Endodermal cell (in vitro differentiated cells): ENCODE measurements around the gene PTP4A2. TPM values are rescaled to one million over a fixed set of nuclear protein-coding genes. Genes with fewer than 3 reads are reported as not detected.

Experiments used
- DNase-seq: peaks from one replicate; pipeline ENCODE4 v3.0.0-alpha.2; 2017
- H3K27ac ChIP-seq: 2 replicates; pipeline ENCODE4 v1.5.1; 2013; ENCODE audit warnings: mild to moderate bottlenecking, low read depth, low read length, moderate library complexity
- H3K27me3 ChIP-seq: 2 replicates; pipeline ENCODE4 v1.6.1; 2013; ENCODE audit warnings: mild to moderate bottlenecking, low read length, moderate library complexity; ENCODE audit not compliant: insufficient read depth, control insufficient read depth, poor library complexity, severe bottlenecking
- H3K36me3 ChIP-seq: 2 replicates; pipeline ENCODE4 v1.7.0; 2013; ENCODE audit warnings: mild to moderate bottlenecking, low read length, moderate library complexity; ENCODE audit not compliant: control insufficient read depth, insufficient read depth
- H3K4me1 ChIP-seq: one replicate; pipeline ENCODE4 v1.7.0; 2013; ENCODE audit warnings: low read length; ENCODE audit not compliant: control insufficient read depth, insufficient read depth
- H3K4me3 ChIP-seq: 2 replicates; pipeline ENCODE4 v1.5.1; 2013; ENCODE audit warnings: mild to moderate bottlenecking, low read length, moderate library complexity
- H3K9ac ChIP-seq: 2 replicates; pipeline ENCODE4 v1.6.1; 2013; ENCODE audit warnings: mild to moderate bottlenecking, low read length, moderate library complexity; ENCODE audit not compliant: poor library complexity, severe bottlenecking; ENCODE audit errors: extremely low read depth
- H3K9me3 ChIP-seq: 2 replicates; pipeline ENCODE4 v1.6.1; 2013; ENCODE audit warnings: mild to moderate bottlenecking, low read length, moderate library complexity; ENCODE audit not compliant: control insufficient read depth
- H3K27ac Mint-ChIP-seq: 2 replicates; pipeline ENCODE4 v1.8.0; 2020; ENCODE audit warnings: mixed read lengths
- H3K27me3 Mint-ChIP-seq: 2 replicates; pipeline ENCODE4 v1.8.0; 2021; ENCODE audit warnings: mild to moderate bottlenecking, mixed read lengths; ENCODE audit not compliant: insufficient read depth
- H3K36me3 Mint-ChIP-seq: 2 replicates; pipeline ENCODE4 v1.8.0; 2020; ENCODE audit warnings: low read depth, mixed read lengths
- H3K4me1 Mint-ChIP-seq: 2 replicates; pipeline ENCODE4 v1.8.0; 2020; ENCODE audit warnings: mixed read lengths
- H3K4me3 Mint-ChIP-seq: 2 replicates; pipeline ENCODE4 v1.8.0; 2020; ENCODE audit warnings: mild to moderate bottlenecking, moderate library complexity, mixed read lengths
- H3K9me3 Mint-ChIP-seq: 2 replicates; pipeline ENCODE4 v1.8.0; 2020; ENCODE audit warnings: mild to moderate bottlenecking, mixed read lengths
- CTCF ChIP-seq: fragments of 200-600 bp; sonication (generic); conservative IDR thresholded peaks from 2 replicates; pipeline ENCODE4 v1.5.0; 2021; ENCODE audit warnings: antibody characterized with exemption, mild to moderate bottlenecking
- WGBS, 2 experiments: methylation state at CpG; one replicate each; pipeline versions ENCODE4 v1.1.5 to v1.1.7; 2013; ENCODE audit warnings: missing lambda C conversion rate in 2 of 2, mixed read lengths in 1 of 2; ENCODE audit not compliant: insufficient coverage in 1 of 2, insufficient read length in 1 of 2; 5-methylcytosine and 5-hydroxymethylcytosine counted together
- long read RNA-seq, 4 experiments: library from polyadenylated mRNA in 2 of 4; library from RNA in 1 of 4; library from capped mRNA in 1 of 4; stranded (forward) in 3 of 4; unstranded in 1 of 4; transcript quantifications; one replicate each; pipeline ENCODE4 v2.0.0, GENCODE V29; 2020 to 2021; ENCODE audit warnings: inconsistent platforms in 1 of 4
- polyA plus RNA-seq, 2 experiments: library from polyadenylated mRNA; stranded (reverse); fragments of 50-300 nt; gene quantifications; one replicate each; pipeline ENCODE4 v1.2.3, GENCODE V29; 2013
- total RNA-seq, 2 donors: library from RNA; stranded (reverse); fragmentation: NEBNext Ultra II Directional in 1 of 2; extraction: Animal tissue kit (Norgen Biotek cat#: 25700) in 1 of 2; gene quantifications; 2 replicates in 1 of 2; 3 replicates in 1 of 2; pipeline ENCODE4 v1.2.1, GENCODE V29; 2021

Gene PTP4A2
- total RNA-seq, result 100 to 1,000 TPM; 211 TPM
- polyA plus RNA-seq (2013, experiment 1 of 2), result 159 TPM
- 160 TPM for polyA plus RNA-seq (2013, experiment 2 of 2)
- long read RNA-seq, experiment 1, transcript PTP4A2-218 (5 exons, 3,353 nt), result minor isoform, 9 of 43 reads
- long read RNA-seq, experiment 1, transcript PTP4A2-221 (6 exons, 3,921 nt), result major isoform, 24 of 43 reads
- long read RNA-seq, experiment 1, partial matches to known transcripts, result 1 of 43 reads
- long read RNA-seq, experiment 1, other reads (novel, unspliced or antisense), result 9 of 43 reads
- long read RNA-seq, experiment 2, transcript PTP4A2-221 (6 exons, 3,921 nt), result major isoform, 175 of 207 reads
- long read RNA-seq, experiment 2, partial matches to known transcripts, result 1 of 207 reads
- long read RNA-seq, experiment 2, other reads (novel, unspliced or antisense), result 28 of 207 reads
- long read RNA-seq, experiment 3, transcript PTP4A2-218 (5 exons, 3,353 nt), result major isoform, 5 of 22 reads
- long read RNA-seq, experiment 3, partial matches to known transcripts, result 0 of 22 reads
- long read RNA-seq, experiment 3, other reads (novel, unspliced or antisense), result 14 of 22 reads
- long read RNA-seq, experiment 4, partial matches to known transcripts, result 12 of 21 reads
- long read RNA-seq, experiment 4, other reads (novel, unspliced or antisense), result 7 of 21 reads

GRCh38 chr1:31938184-31938975 is at the start of gene PTP4A2:
TSS of gene PTP4A2 (minus strand) at chr1:31938368. CDS start at chr1:31919065, 19,303 bp downstream.
- DNase-seq, result peak; percentile 99
- H3K4me3 ChIP-seq, result peak within 1 kb of the TSS; percentile 97
- peaks cover 14% of the 10 kb centered on the region for H3K4me1 ChIP-seq
- H3K36me3 Mint-ChIP-seq, result no peaks in the 10 kb centered on the region
- peak within 1 kb of the TSS; percentile 76 for H3K27ac Mint-ChIP-seq
- no peaks in the 10 kb centered on the region for H3K9me3 Mint-ChIP-seq
- H3K4me1 Mint-ChIP-seq, result peaks cover 37% of the 10 kb centered on the region
- peak within 1 kb of the TSS; percentile 74 for H3K27ac ChIP-seq
- TF ChIP-seq CTCF, result peak; percentile 70
- H3K4me3 Mint-ChIP-seq, result peak within 1 kb of the TSS; percentile 89
- peak within 1 kb of the TSS; percentile 76 for H3K9ac ChIP-seq
- H3K27me3 Mint-ChIP-seq, result no peaks in the 10 kb centered on the region
- no peaks in the 10 kb centered on the region for H3K36me3 ChIP-seq
- WGBS, 2 experiments, result 9 to 18% methylated on average over 35 to 82 of the region's 82 CpGs
- no peaks in the 10 kb centered on the region for H3K27me3 ChIP-seq
- no peaks in the 10 kb centered on the region for H3K9me3 ChIP-seq

- peak overlapping the region; percentile 70 for H3K27ac ChIP-seq
- DNase-seq, result peak; percentile 72
- H3K4me1 ChIP-seq, result no peaks in the 10 kb centered on the region
- Mint-ChIP-seq H3K27me3 (peaks cover 2% of the 10 kb centered on the region), H3K4me1 (peaks cover 21% of the 10 kb centered on the region), H3K4me3 (no peak overlapping the region), H3K36me3 (no peaks in the 10 kb centered on the region), H3K9me3 (peaks cover 7% of the 10 kb centered on the region), H3K27ac (no peak overlapping the region)
- no peaks in the 10 kb centered on the region for H3K9me3 ChIP-seq
- 25 to 44% methylated on average over 2 to 9 of the region's 9 CpGs for WGBS, 2 experiments
- H3K4me3 ChIP-seq, result no peak overlapping the region
- no peaks in the 10 kb centered on the region for H3K36me3 ChIP-seq
- H3K27me3 ChIP-seq, result no peaks in the 10 kb centered on the region
- TF ChIP-seq CTCF, result no peak
- no peak overlapping the region for H3K9ac ChIP-seq
Observed at GRCh38 chr1:31987135-31987619, 49.0 kb upstream of the PTP4A2 start.

- no peak overlapping the region for H3K4me3 ChIP-seq
- TF ChIP-seq CTCF, result no peak
- no peak overlapping the region for H3K9ac ChIP-seq
- Mint-ChIP-seq H3K36me3 (no peaks in the 10 kb centered on the region), H3K27ac (peak overlapping the region; percentile 23), H3K9me3 (peaks cover 7% of the 10 kb centered on the region), H3K4me3 (no peak overlapping the region), H3K27me3 (peaks cover 2% of the 10 kb centered on the region), H3K4me1 (peaks cover 21% of the 10 kb centered on the region)
- H3K27me3 ChIP-seq, result no peaks in the 10 kb centered on the region
- WGBS, 2 experiments, result 68 to 84% methylated on average over 3 to 4 of the region's 4 CpGs
- no peaks in the 10 kb centered on the region for H3K9me3 ChIP-seq
- peak overlapping the region; percentile 34 for H3K27ac ChIP-seq
- no peak for DNase-seq
- no peaks in the 10 kb centered on the region for H3K4me1 ChIP-seq
- H3K36me3 ChIP-seq, result no peaks in the 10 kb centered on the region
Observed at GRCh38 chr1:31985430-31985829, 47.3 kb upstream of the PTP4A2 start.
